ENCODE results near the gene TSPAN6.

GRCh38 chrX:100635040-100635439, 1.6 kb downstream of the TSPAN6 start:
- no peak for TF ChIP-seq CTCF (conservative IDR thresholded peaks at IDR 0.05; ENCODE audit: low read length)
- no peak for TF ChIP-seq EZH2phosphoT487 (IDR thresholded peaks at IDR 0.05; ENCODE audit: borderline replicate concordance)
